C4-2B (cell line): ENCODE data around the gene SNX25.

Experiments
- CTCF ChIP-seq: fragments of 450-650 bp; conservative IDR thresholded peaks from 2 replicates; pipeline ENCODE4 v1.5.1; 2017; ENCODE audit warnings: mild to moderate bottlenecking
- ZFX ChIP-seq: fragments of 450-650 bp; IDR thresholded peaks from 2 replicates; pipeline ENCODE4 v1.6.1; 2017

- TF ChIP-seq CTCF (no peak), ZFX (no peak)
These were observed 109.3 kb downstream of the SNX25 start for GRCh38 chr4:185318679-185319078.
